GM19467 (cell line): ENCODE results near the gene ACTL6A.

Source experiments
- ATAC-seq: cut with Tn5 transposase; IDR thresholded peaks from one replicate; pipeline ENCODE4 v1.9.1; 2021; ENCODE audit warnings: mild to moderate bottlenecking, moderate library complexity; ENCODE audit not compliant: unreplicated experiment

The ACTL6A gene

DNA sequence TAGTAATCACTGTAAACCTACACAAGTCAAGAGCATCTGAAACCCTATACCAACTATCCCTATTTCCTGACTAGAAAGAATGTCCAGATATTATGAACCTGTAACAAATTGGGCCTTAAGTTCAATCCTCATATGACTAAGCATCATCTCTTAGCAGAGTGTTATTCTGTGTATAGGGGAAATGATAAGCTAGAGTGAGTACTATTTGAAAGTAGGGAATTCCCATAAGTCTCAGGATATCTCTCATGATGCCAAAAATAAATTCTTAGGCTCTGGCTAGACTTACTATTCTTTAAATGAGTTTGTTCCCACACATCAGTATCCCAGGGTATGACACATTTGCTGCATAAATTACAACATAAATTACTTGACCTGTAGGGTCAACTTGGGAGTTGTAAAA, 26.4 kb downstream of the ACTL6A start:
- no peak for ATAC-seq

DNA sequence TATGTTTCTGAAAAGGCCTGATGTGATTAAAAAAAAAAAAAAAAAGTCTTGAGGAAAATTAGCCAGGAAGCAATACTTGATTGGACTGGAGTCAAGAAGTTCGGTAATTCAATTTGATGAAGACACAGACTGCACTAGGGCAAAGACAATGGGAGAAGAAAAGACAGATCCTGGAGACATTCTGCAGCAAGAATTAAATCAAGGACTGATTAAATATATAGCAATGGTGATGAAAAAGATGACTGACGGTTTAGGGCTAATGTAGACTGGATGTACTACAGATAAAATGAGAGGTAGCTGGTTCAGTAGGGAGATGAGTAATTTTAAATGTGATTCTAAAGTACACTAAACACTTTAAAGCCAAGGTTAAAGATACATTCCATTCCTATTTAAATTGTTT, 27.9 kb downstream of the ACTL6A start:
- ATAC-seq, result no peak

DNA sequence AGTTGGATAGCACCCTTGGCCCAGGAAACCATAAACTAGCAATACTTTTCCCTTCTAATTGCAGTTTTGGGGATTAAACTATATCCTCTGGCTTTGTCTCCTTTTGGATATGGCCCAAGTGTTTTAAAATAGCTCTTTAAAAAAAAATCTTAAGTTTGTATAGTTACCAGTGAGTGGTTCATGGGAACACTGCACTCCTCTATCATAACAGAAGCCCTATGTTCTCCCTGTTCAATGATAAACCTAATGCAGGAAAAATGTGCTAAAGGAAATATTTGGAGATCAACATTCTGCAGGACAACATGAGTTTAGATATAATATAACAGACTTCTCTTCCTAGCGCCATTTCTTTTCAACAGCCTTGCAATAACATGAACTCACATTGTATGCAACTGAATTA, 28.6 kb downstream of the ACTL6A start:
- ATAC-seq, result no peak

DNA sequence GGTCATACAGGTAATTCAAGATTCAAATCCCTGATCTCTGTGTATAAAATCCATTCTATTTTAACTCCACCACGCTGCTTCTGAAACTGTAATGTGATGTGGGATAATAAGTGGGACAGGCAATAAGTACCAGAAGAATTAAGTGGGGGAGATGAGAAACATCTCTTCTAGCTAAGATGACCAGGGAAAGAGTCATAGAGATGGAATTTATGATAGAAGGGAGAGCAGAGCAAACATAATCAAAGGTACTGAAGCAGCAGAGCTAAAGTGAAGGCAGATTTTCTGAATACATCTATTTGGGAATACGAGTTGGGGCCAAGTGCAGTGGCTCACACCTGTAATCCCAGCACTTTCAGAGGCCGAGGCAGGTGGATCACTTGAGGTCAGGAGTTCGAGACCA, 36.8 kb downstream of the ACTL6A start:
- ATAC-seq, result no peak

DNA sequence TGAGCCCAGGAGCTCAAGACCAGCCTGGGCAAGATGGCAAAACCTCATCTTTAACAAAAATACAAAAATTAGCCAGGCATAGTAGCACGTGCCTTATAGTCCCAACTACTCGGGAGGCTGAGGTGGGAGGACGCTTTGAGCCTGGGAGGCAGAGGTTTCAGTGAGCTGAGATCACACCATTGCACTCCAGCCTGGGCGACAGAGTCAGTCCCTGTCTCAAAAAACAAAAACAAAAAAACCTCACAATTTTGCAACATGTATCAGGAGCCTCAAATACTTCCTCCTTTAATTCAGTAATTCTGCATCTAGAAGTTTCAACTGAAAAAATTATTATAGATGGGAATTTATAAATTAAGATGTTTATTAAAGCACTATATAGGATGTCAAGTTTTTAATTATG, 40.6 kb downstream of the ACTL6A start:
- no peak for ATAC-seq

DNA sequence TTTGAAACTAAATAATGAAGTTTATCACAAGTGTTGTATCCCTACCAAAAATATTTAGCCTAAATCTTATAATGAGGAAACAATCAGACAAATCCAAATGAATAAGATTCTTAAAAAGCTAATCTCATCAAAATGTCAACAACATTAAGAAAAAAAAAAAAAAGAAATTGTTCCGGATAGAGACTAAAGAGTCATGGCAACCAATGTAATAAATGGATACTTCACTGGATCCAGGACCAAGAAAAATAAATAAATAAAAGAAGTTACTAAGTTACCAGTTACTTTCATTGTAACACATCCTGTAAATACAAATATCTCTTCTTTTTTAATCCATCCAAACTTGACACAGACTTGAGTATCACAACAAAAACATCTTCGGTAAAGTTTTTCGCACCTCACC, 41.1 kb downstream of the ACTL6A start:
- ATAC-seq, result no peak

DNA sequence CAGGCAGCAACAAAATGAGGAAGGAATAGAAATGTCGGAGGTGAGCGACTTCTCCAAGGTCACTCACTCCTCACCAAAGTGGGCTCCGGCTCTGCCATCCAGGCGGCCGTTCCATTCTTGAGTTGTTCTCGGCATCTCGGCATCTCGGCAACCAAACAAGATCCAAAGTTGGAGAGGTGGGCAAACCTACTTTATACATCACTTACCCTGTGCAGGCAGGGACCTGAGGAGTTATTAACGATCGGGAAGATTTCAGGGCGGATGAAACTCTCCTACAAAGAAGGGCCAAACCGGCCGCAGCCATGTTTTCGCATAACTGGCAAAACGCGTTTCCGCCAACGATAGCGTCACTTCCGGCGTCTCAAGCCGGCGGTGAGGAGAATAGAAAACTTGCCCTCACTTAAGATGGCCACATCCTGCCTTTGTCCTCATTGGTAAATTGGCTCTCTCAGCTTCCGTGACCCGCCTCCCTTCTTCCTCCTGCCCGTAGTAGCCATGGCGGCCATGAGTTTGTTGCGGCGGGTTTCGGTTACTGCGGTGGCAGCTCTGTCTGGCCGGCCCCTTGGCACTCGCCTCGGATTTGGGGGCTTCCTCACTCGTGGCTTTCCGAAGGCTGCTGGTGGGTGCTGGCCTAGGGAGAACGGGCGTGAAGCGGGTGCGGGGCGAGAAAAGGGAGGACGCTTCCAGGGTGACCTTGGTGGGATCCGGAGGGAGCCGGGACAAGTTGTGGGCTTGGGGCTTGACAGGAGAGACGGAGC, 41.8 kb downstream of the ACTL6A start, which contains the start of the genes MRPL47 and NDUFB5:
MRPL47 (minus strand) TSS at position 318 of the 758 bp plus-strand sequence; CDS start at position 304, 14 bp downstream.
NDUFB5 (plus strand) TSS at position 474 of the 758 bp plus-strand sequence; CDS start at position 496, 22 bp downstream.
- ATAC-seq, result peak; percentile 95

DNA sequence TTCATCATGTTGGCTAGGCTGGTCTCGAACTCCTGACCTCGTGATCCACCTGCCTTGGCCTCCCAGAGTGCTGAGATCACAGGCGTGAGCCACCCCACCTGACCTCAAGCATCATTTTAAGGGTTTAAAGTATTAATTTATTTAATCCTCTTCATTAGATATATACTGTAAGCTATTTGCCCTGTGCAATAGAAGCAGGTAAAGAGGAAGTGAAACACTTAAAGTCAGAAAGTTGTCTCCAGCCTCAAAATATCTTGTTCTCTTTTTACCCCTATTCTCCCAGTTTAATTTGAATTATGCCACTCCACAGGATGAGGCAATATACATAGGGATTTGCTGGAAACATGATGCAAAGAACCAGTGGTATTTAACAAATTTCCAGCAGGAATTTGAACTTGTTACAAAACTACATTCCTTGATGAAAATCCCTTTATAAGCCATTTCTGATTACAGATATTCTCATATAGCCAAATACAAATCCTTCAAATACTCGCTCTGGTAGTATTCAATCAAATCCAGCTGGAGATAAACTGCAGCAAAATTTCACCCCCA, 43.9 kb downstream of the ACTL6A start:
- ATAC-seq, result no peak

DNA sequence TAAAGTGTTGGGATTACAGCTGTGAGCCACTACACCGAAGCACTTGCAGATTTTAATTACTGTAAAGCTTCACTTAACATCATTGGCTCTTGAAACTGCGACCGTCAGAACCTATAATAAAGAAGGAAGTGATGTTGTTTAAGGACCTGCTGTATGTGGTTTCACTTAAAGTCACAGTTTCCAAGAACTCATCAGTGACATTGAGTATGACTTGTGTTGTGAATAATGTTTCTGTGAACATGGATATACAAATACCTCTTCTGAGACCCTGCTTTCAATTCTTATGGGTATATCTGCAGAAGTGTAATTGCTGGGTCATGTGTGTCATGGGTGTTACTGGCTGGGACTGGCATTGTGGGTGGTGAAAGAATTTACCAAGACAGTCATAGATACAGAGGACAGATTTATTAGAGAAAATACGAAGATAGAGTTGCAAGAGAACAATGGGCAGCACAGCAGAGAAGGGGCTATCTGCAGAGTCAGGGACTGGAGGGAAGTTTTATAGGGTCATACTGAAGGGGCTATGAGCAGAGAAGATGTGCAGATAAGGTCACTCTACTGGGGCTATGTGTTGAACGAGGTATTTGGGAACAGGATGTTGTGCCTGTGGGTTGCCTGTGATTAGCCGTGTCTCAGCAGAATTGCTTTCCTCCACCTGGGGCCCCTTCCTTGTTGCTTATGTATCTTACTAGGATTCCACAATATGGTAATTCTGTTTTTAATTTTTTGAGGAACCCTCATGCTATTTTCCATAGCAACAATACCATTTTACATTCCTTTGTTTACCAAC, 46.4 kb downstream of the ACTL6A start:
- ATAC-seq, result peak; percentile 42

DNA sequence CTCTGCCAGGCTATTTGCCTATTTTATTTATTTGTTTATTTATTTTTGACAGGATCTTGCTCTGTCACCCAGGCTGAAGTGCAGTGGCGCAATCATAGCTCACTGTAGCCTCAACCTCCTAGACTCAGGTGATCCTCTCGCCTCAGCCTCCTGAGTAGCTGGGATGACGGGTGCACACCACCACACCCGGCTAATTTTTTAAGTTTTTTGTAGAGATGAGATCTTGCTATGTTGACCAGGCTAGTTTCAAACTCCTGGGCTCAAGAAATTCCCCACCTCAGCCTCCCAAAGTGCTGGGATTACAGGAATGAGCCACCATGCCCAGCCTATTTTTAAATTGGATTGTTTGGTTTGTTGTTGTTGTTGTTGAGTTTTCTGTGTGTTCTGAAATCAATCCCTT, 47.3 kb downstream of the ACTL6A start:
- no peak for ATAC-seq

DNA sequence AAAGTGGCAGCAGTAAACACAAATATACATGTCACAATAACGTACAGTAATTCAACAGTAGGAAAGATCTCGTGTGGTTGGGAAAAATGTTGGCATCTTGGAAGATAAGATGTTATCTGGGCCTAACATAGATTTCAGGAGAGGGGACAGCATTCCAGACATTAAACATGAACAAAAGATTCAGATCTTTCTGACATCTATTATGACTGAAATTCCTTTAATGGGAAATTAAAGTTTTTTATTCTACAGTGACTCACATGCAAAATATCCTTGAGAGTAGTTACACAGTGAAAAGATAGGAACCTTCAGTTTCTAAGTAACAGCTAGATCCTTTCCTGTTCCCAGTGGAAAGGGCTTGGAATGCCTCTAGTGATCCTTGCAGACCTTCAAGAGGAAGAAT, 51.1 kb downstream of the ACTL6A start:
- no peak for ATAC-seq

DNA sequence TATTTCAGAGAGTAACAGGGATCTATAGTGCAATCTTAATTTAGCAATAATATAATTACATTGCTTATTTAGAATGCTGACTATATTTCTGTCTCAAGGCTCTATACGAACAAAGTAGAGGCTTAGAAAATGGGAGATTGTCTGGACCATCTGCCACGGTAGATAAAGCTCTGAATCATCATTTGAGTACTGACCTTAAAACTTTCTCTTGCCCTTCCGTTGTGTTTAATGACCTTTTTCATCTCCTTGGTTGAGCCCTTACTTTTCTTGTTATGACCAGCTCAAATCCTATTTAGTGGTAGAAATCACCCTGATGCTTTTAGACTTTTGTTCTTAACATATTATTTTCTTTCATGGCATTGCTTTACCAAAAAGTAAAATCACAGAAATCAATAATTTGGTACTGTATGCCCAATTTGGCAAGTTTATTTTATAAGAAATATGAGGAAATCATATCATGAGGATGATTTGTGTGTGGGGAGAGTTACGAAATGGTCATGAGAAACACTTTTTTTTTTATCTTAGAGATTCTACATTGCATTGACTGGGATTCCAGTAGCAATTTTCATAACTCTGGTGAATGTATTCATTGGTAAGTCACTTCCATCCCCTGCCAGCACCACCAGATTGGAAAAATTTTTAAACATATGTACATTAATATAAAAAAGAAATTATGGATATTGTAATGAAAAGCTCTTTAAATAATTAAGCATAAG, 52.9 kb downstream of the ACTL6A start:
- no peak for ATAC-seq

DNA sequence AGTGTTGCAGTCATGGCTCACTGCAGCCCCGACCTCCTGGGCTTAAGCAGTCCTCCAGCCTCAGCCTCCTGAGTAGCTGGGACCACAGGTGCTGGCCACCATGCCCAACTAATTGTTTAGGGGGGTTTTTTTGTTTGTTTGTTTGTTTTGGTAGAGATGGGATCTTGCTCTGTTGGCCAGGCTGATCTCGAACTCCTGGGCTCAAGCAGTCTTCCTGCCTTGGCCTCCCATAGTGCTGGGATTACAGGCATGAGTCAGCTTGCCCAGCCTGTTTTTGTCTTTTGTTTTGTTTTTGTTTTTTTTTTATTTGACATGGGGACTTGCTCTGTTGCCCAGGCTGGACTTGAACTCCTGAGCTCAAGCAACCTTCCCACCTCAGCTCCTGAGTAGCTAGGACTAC, 59.3 kb downstream of the ACTL6A start:
- no peak for ATAC-seq

DNA sequence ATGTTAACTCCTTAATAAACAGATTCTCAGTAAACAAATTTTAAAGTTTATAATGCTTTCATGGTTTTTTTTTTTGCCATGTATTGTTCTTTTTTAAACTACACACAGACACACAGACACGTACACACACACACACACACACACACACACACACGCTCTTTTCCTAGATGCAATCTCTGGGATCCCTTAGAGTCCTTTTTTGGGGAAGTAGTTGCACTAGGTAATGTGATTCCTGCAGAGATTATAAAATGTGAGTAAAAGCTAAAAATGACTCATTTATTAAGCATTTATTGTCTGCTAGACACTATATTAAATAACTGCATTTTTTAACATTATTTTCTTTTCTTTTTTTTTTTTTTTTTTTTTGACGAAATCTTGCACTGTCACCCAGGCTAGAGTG, 61.7 kb downstream of the ACTL6A start:
- no peak for ATAC-seq

DNA sequence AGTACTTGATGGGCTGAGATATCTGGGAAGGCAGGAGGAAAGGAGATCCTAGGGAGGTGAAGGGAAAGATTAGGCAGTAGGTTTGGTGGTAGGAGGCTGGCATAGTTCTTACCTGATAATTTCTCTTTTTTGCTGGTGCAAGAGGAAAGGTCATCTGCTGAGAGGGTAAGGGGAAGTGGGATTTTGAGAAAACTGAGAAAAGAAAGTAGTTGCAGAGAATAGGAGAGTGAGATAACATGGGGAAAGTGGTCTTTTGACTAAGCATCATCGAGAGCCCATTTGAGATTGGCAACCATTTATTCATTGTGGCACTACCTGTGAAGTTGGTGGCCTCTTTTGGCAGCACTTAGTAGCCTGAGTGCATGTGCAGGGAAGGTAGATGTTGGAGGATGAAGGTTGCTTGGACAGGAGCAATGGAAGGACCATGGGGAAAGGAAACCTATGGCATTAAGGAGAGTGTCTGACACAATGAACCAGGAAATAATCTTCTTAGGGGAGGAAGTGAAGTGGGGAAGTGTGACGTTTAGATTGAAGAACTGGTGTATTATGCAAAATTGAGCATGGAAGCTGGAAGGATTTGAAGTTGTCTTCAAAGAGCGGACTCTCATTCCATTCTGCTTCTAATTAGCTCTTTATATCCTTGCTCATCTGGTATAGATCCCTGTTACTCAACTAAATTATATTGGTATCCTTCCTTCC, 68.2 kb downstream of the ACTL6A start:
- ATAC-seq, result no peak
